ENCODE measurements around the gene DSTN. TPM values are rescaled to one million over a fixed set of nuclear protein-coding genes. Genes with fewer than 3 reads are reported as not detected.

The DSTN gene
- total RNA-seq, 4 donors from 2014 or later = 111 to 151 (median 117) TPM

- Histone ChIP-seq H3K27me3 (no peaks in the 10 kb centered on the region), H3K9me3 (no peaks in the 10 kb centered on the region), H3K27ac (no peak overlapping the region), H3K36me3 (peaks cover 0 to 52% (median 0%) of the 10 kb centered on the region in 3 donors), H3K4me3 (no peak overlapping the region), H3K4me1 (peaks cover 0 to 34% (median under 1%) of the 10 kb centered on the region in 4 donors)
- DNase-seq = peak in 2 of 3 donors; percentile 25 to 53
- peak in 5 of 6 experiments; percentile 19 to 48 (median 41) for TF ChIP-seq CTCF (IDR thresholded peaks at IDR 0.05)
- TF ChIP-seq POLR2A (IDR thresholded peaks at IDR 0.05) = no peak
Observed at GRCh38 chr20:17654649-17655285, 84.9 kb downstream of the DSTN start.

- H3K4me3 ChIP-seq = no peak overlapping the region
- no peak for DNase-seq
- no peak overlapping the region for H3K27ac ChIP-seq
- TF ChIP-seq CTCF (IDR thresholded peaks at IDR 0.05) (no peak), POLR2A (IDR thresholded peaks at IDR 0.05) (no peak)
- no peaks in the 10 kb centered on the region for H3K27me3 ChIP-seq
- H3K9me3 ChIP-seq = no peaks in the 10 kb centered on the region
- peaks cover 0 to 29% (median 0%) of the 10 kb centered on the region in 4 donors for H3K4me1 ChIP-seq
- peaks cover 0 to 57% (median 0%) of the 10 kb centered on the region in 3 donors for H3K36me3 ChIP-seq
Observed at GRCh38 chr20:17655286-17655651, 85.4 kb downstream of the DSTN start.

- Histone ChIP-seq H3K27ac (no peak overlapping the region), H3K9me3 (no peaks in the 10 kb centered on the region), H3K4me3 (no peak overlapping the region), H3K4me1 (peaks cover 0 to 28% (median 0%) of the 10 kb centered on the region in 4 donors), H3K36me3 (peaks cover 0 to 61% (median 0%) of the 10 kb centered on the region in 3 donors), H3K27me3 (no peaks in the 10 kb centered on the region)
- DNase-seq = no peak
- TF ChIP-seq POLR2A (IDR thresholded peaks at IDR 0.05) (no peak), CTCF (IDR thresholded peaks at IDR 0.05) (no peak)
Observed at GRCh38 chr20:17655865-17656479, 86.1 kb downstream of the DSTN start.

- peaks cover 0 to 26% (median 0%) of the 10 kb centered on the region in 4 donors for H3K4me1 ChIP-seq
- H3K36me3 ChIP-seq = peaks cover 0 to 61% (median 0%) of the 10 kb centered on the region in 3 donors
- H3K9me3 ChIP-seq = no peaks in the 10 kb centered on the region
- no peaks in the 10 kb centered on the region for H3K27me3 ChIP-seq
- no peak overlapping the region for H3K27ac ChIP-seq
- no peak for DNase-seq
- H3K4me3 ChIP-seq = no peak overlapping the region
- TF ChIP-seq POLR2A (IDR thresholded peaks at IDR 0.05) (no peak), CTCF (IDR thresholded peaks at IDR 0.05) (no peak)
Observed at GRCh38 chr20:17657079-17657825, 87.4 kb downstream of the DSTN start.

- no peak overlapping the region for H3K4me3 ChIP-seq
- TF ChIP-seq POLR2A (IDR thresholded peaks at IDR 0.05) (no peak), CTCF (IDR thresholded peaks at IDR 0.05) (no peak)
- DNase-seq = peak in 1 of 3 donors; percentile 37
- peaks cover 0 to 53% (median 0%) of the 10 kb centered on the region in 3 donors for H3K36me3 ChIP-seq
- H3K4me1 ChIP-seq = peaks cover 0 to 28% (median 0%) of the 10 kb centered on the region in 4 donors
- no peak overlapping the region for H3K27ac ChIP-seq
- H3K27me3 ChIP-seq = no peaks in the 10 kb centered on the region
- H3K9me3 ChIP-seq = no peaks in the 10 kb centered on the region
Observed at GRCh38 chr20:17657898-17658647, 88.2 kb downstream of the DSTN start.

Data from Peyer's patch (tissue), 4 donors.